HEK293T (cell line): ENCODE measurements around the gene MRPL48.
"Not testable (repeated sequence)": the region's sequence is repeated elsewhere in the genome, so short reads cannot be mapped to it uniquely, and the experiment has no call there.

Source experiments
- CTCF ChIA-PET: fragments of 350-600 bp; formaldehyde crosslinking; extraction: SDS; loops from one replicate; lab custom pipeline; 2021; ENCODE audit warnings: antibody characterized with exemption, inconsistent platforms; lab: Yijun Ruan, JAX
- POLR2A ChIA-PET: fragments of 350-600 bp; formaldehyde crosslinking; extraction: SDS; loops from one replicate; lab custom pipeline; 2020; ENCODE audit warnings: antibody characterized with exemption, inconsistent platforms; lab: Yijun Ruan, JAX
- DNase-seq: peaks from one replicate; pipeline ENCODE4 v3.0.0; 2012; ENCODE audit warnings: mixed read lengths; ENCODE audit errors: extremely low spot score
- ARNT ChIP-seq: fragments of 450-650 bp; IDR thresholded peaks from 2 replicates; pipeline ENCODE4 v1.6.1; 2017; ENCODE audit warnings: mild to moderate bottlenecking
- BHLHE40 ChIP-seq: fragments of 450-650 bp; IDR thresholded peaks from 2 replicates; pipeline ENCODE4 v1.6.1; 2016; ENCODE audit warnings: mild to moderate bottlenecking, moderate library complexity, borderline replicate concordance
- CTBP1 ChIP-seq: fragments of 450-650 bp; IDR thresholded peaks from 2 replicates; pipeline ENCODE4 v1.6.1; 2016; ENCODE audit warnings: borderline replicate concordance
- ELF4 ChIP-seq: fragments of 450-650 bp; IDR thresholded peaks from 2 replicates; pipeline ENCODE4 v1.6.1; 2017; ENCODE audit warnings: antibody characterized with exemption
- FOXA1 ChIP-seq: fragments of 450-650 bp; IDR thresholded peaks from 2 replicates; pipeline ENCODE4 v1.6.1; 2016; ENCODE audit warnings: mild to moderate bottlenecking
- FOXK2 ChIP-seq: fragments of 450-650 bp; IDR thresholded peaks from 2 replicates; pipeline ENCODE4 v1.6.1; 2016; ENCODE audit warnings: mild to moderate bottlenecking
- FOXM1 ChIP-seq: fragments of 450-650 bp; IDR thresholded peaks from 2 replicates; pipeline ENCODE4 v1.6.1; 2017; ENCODE audit warnings: mild to moderate bottlenecking, borderline replicate concordance
- HDGF ChIP-seq: fragments of 450-650 bp; IDR thresholded peaks from 2 replicates; pipeline ENCODE4 v1.6.1; 2017; ENCODE audit warnings: antibody characterized with exemption, borderline replicate concordance
- L3MBTL2 ChIP-seq: fragments of 450-650 bp; conservative IDR thresholded peaks from 2 replicates; pipeline ENCODE4 v1.6.1; 2016; ENCODE audit warnings: mild to moderate bottlenecking
- LEF1 ChIP-seq: fragments of 450-650 bp; IDR thresholded peaks from 2 replicates; pipeline ENCODE4 v1.6.1; 2017; ENCODE audit warnings: mild to moderate bottlenecking, borderline replicate concordance
- NFRKB ChIP-seq: fragments of 450-650 bp; IDR thresholded peaks from 2 replicates; pipeline ENCODE4 v1.6.1; 2016; ENCODE audit warnings: mild to moderate bottlenecking, moderate library complexity
- SP1 ChIP-seq: fragments of 450-650 bp; IDR thresholded peaks from 2 replicates; pipeline ENCODE4 v1.6.1; 2017
- SUZ12 ChIP-seq: fragments of 450-650 bp; IDR thresholded peaks from 2 replicates; pipeline ENCODE4 v1.6.1; 2016; ENCODE audit warnings: mild to moderate bottlenecking
- TARDBP ChIP-seq: fragments of 450-650 bp; IDR thresholded peaks from 2 replicates; pipeline ENCODE4 v1.6.1; 2016
- ZNF384 ChIP-seq: fragments of 450-650 bp; IDR thresholded peaks from 2 replicates; pipeline ENCODE4 v1.6.1; 2016
- TF ChIP-seq, protein P1 (sequence below): fragments of 450-650 bp; IDR thresholded peaks from 2 replicates; pipeline ENCODE4 v1.6.1; 2016

MRPL48 gene

DNA sequence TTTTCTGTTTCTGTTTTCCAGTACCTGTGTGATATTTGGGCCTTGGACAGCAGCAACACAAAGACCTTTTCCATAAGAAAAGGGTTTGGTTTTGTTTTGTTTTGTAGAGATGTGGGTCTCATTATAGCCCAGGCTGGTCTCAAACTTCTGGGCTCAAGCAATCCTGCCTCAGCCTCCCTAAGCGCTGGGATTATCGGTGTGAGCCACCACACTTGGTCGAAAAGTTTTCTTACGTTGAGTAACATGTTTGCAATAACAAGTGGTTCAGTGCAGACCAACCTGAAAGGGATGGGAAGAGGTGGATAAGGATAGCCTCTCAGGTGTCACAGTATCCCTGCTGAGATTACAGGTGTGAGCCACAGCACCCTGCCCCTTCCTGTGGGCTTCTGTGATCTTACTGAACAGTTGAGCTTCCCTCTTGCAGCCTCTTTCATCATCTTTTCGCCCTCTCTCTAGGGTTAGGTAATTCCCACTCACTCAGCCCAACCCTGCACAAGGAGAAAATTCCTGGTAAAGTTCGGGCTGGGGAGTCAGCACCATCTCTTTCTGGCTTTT lies 3.5 kb upstream of the MRPL48 start:
- CTCF ChIA-PET: no interaction called here
- TF ChIP-seq SUZ12 (no peak), SP1 (no peak), LEF1 (no peak), HDGF (no peak), BHLHE40 (no peak), NFRKB (no peak)
- DNase-seq: no peak
- POLR2A ChIA-PET: interaction anchor here (1.9 kb wide), 1 partner anchor 23 kb away, joined by 11 read pairs; the partner anchor contains the start of gene RAB6A

DNA sequence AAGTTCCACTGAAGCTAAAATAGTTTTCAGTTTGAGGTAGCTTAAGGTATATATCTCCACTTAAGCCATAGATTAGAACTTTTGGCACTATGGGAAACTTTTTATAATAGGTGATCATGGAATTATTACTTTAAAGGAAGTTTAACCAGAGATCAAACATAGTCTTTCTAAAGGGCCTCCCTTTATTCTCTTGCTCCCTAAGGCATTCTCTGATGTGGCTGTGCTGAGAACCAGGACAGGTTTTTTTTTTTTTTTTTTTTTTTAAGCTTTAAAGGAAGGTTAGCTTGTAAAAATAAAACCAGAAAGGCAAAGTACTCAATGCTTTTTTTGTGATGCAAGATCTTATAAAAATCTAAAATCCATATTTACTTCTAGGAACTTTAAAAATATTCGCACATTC lies 2.9 kb upstream of the MRPL48 start:
- ChIA-PET POLR2A (interaction anchor here (1.9 kb wide), 1 partner anchor 24 kb away, joined by 11 read pairs; the partner anchor contains the start of gene RAB6A), CTCF (no interaction called here)
- TF ChIP-seq LEF1: no peak
- no peak for TF ChIP-seq ELF4
- no peak for TF ChIP-seq L3MBTL2
- TF ChIP-seq, protein P1, sequence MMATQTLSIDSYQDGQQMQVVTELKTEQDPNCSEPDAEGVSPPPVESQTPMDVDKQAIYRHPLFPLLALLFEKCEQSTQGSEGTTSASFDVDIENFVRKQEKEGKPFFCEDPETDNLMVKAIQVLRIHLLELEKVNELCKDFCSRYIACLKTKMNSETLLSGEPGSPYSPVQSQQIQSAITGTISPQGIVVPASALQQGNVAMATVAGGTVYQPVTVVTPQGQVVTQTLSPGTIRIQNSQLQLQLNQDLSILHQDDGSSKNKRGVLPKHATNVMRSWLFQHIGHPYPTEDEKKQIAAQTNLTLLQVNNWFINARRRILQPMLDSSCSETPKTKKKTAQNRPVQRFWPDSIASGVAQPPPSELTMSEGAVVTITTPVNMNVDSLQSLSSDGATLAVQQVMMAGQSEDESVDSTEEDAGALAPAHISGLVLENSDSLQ: no peak
- TF ChIP-seq FOXK2: no peak
- TF ChIP-seq TARDBP: no peak
- no peak for TF ChIP-seq ARNT
- no peak for TF ChIP-seq NFRKB
- TF ChIP-seq HDGF: no peak
- no peak for DNase-seq

DNA sequence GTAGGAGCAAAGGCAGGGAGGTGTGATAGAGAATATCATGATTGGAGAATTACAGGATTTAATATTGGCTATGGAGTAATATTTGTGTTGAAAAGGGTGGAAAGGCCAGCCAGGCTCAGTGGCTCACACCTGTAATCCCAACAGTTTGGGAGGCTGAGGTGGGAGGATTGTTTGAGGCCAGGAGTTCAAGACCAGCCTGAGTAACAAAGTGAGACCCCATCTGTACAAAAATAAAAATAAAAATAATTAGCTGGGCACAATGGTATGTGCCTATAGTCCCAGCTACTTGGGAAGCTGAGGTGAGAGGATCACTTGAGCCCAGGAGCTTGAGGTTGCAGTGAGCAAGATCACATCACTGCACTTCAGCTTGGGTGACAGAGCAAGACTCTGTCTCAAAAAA lies 2.2 kb upstream of the MRPL48 start:
- POLR2A ChIA-PET, CTCF ChIA-PET, DNase-seq: not testable (repeated sequence)

DNA sequence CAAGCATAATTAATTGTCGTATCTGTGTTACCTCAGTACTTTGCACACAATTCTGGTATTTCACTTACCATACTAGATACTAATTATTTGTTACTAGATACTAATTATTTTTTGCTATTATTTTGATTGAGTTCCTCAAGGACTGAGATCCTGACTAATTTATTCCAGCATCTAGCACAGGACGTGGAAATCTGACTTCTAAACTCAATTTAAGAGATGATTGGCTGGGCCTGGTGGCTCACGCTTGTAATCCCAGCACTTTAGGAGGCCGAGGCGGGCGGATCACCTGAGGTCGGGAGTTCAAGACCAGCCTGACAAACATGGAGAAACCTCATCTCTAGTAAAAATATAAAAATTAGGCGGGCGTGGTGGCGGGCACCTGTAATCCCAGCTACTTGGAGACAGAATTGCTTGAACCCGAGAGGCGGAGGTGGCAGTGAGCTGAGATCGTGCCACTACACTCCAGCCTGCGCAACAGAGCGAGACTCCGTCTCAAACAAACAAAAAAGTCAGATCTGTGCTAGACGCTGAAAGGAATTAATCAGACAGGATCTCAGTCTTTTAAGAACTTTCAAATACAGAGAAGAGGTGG lies 527 bp upstream of the MRPL48 start:
- POLR2A ChIA-PET: interaction anchor here (1.2 to 2.6 kb wide), 9 partner anchors 8 to 92 kb away, joined by 3 to 39 read pairs (median 6); partner anchors contain the start of genes COA4, PAAF1 and RAB6A

DNA sequence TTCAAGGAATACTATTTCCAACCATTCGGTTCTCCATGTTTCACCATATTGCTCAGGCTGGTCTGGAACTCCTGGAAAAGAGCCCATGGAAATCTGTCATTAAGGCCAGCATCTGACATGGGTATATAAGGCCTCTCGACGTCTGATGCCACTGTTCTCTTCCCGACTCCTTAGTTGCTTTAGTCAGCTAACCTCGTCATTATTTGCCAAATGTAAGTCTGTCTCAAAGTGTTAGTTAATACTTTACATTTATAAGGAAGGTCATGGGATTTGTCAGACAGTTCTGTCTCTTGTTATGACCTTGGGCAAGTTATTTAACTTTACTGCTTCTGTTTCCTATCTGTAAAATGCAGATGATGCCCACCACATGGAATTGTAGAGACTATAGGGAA lies 1.6 kb downstream of the MRPL48 start:
- ChIA-PET CTCF (no interaction called here), POLR2A (interaction anchor here (2.6 kb wide), 1 partner anchor 10 kb away, joined by 39 read pairs; no protein-coding TSS in a partner anchor)
- DNase-seq: no peak
- TF ChIP-seq NFRKB: no peak

More for the DNA sequence above, 527 bp upstream of the MRPL48 start:
- TF ChIP-seq, protein P1: no peak
- no peak for TF ChIP-seq ZNF384
- CTCF ChIA-PET: no interaction called here
- no peak for DNase-seq

DNA sequence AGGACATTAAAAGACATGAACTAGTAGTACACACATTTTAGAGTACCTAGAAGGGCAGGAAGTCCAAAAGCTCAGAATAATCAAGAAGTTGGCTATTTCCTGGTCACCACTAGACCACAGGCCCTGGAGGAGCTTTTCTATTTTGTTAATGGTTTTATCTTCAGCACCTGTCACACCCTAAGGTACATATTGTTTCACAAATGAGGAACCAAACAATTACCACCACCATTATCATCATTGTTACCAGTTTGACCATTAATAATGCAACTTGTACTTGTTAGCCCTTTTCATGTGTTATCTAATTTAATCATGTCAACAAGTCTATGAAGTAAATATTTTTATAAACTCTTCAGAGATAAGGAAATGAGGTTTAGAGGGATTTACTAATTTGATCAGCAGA lies 4.9 kb downstream of the MRPL48 start:
- DNase-seq: no peak
- TF ChIP-seq ELF4 (no peak), SP1 (no peak), ZNF384 (no peak), LEF1 (no peak), HDGF (no peak), ARNT (no peak), SUZ12 (no peak), TARDBP (no peak), NFRKB (no peak), BHLHE40 (no peak), FOXA1 (no peak), CTBP1 (no peak), L3MBTL2 (no peak), FOXM1 (no peak)
- TF ChIP-seq, protein P1: no peak
- CTCF ChIA-PET: no interaction called here
- POLR2A ChIA-PET: interaction anchor here (1.4 kb wide), 1 partner anchor 13 kb away, joined by 3 read pairs; no protein-coding TSS in a partner anchor

DNA sequence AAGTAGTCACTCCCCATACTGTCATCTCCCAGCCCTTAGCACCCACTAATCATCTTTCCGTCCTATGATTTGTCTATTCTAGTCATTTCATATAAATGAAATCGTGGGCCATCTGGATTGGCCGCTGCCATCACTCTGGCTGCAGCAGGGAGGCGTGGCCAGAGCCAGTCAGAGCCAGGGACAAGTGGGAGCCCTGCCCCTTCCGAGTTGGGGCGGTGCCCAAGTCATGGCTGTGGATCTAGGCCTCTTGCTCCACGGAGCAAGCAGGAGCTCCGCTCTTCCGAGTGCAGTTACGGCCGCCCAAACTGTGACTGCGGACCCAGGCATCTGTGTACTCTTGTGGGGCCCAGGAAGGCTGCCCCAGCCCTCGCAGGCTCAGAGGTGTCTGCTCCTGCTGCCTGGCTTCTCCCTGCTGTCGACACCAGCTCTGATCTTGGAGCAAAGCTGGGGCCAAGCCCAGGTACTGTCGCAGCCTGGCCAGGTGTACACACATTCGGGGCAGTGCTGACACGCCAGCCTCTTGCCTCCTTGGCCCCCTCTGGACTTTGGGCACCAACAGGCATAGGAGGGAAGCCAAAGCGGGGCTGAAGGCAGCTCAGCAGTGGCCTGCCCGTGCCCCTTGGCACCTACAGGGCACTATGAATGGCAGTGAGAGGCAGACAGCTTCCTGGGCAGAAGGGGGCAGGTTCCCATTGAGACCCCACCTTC lies 8.4 kb downstream of the MRPL48 start:
- CTCF ChIA-PET: no interaction called here
- POLR2A ChIA-PET: interaction anchor here (1.5 kb wide), 1 partner anchor 8 kb away, joined by 9 read pairs; the partner anchor contains the start of gene MRPL48
- DNase-seq: no peak
- TF ChIP-seq ELF4 (no peak), SUZ12 (no peak), HDGF (no peak), FOXM1 (no peak), L3MBTL2 (no peak), NFRKB (no peak), TARDBP (no peak), CTBP1 (no peak), SP1 (no peak), ARNT (no peak), LEF1 (no peak), FOXK2 (no peak), FOXA1 (no peak), ZNF384 (no peak)
- TF ChIP-seq, protein P1: no peak
